Measurements from ENCODE around the gene AOPEP.

Gene AOPEP

DNA sequence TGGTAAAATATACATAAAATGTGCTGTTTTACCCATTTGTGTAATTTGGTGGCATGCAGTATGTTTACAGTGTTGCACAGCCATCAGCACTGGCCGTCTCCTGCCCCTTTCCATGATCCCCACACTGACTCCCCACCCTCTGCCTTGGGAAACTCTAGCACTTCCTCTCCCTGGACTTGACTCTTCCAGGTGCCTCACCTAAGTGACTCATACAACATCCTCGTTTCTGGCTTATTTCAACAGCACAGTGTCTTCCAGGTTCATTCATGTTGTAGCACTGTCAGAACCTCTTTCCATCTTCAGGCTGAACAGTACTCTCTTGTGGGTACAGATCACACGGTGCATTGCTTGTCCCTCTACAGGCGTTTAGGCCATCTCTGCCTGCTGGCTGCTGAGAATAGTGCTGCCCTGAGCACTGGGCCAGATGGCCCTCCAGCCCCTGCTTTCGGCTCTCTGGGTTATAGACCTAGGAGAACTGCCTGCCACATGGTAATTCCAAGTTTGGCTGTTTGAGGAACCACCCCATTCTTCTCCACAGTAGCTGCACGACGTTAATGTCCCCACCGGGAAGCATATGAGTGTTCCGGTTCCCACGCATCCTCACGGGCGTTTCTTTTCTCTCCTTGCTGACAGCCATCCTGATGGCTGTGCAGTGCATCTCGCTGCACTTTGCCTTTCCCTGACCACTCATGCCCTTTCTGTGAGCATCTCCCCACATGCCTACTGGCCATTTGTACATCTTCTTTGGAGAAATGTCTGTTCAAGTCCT, 379.2 kb downstream of the AOPEP start:
- Histone ChIP-seq H3K79me2 (ENCODE audit: insufficient read depth, low read length) (no peaks in the 10 kb centered on the region), H3K9me3 (ENCODE audit: low read length) (no peaks in the 10 kb centered on the region), H3K4me2 (ENCODE audit: low read length) (no peak overlapping the region), H3K9ac (ENCODE audit: low read length) (no peak overlapping the region), H3K27ac (ENCODE audit: low read depth, low read length, poor library complexity, severe bottlenecking) (no peak overlapping the region), H3F3A (ENCODE audit: insufficient read depth, low read length) (no peaks in the 10 kb centered on the region), H2AFZ (ENCODE audit: low read length) (no peak overlapping the region), H3K27me3 (ENCODE audit: insufficient read depth, low read length) (no peaks in the 10 kb centered on the region), H3K36me3 (ENCODE audit: insufficient read depth, low read length) (peaks cover 13% of the 10 kb centered on the region), H3K9me2 (ENCODE audit: low read depth, low read length) (no peaks in the 10 kb centered on the region), H3K4me3 (ENCODE audit: low read depth, low read length, poor library complexity, severe bottlenecking) (no peak overlapping the region), H3K4me1 (ENCODE audit: insufficient read depth, low read length, severe bottlenecking) (peaks cover 12% of the 10 kb centered on the region), H4K20me1 (ENCODE audit: insufficient read depth, low read length) (no peaks in the 10 kb centered on the region)
- TF ChIP-seq, protein P1, sequence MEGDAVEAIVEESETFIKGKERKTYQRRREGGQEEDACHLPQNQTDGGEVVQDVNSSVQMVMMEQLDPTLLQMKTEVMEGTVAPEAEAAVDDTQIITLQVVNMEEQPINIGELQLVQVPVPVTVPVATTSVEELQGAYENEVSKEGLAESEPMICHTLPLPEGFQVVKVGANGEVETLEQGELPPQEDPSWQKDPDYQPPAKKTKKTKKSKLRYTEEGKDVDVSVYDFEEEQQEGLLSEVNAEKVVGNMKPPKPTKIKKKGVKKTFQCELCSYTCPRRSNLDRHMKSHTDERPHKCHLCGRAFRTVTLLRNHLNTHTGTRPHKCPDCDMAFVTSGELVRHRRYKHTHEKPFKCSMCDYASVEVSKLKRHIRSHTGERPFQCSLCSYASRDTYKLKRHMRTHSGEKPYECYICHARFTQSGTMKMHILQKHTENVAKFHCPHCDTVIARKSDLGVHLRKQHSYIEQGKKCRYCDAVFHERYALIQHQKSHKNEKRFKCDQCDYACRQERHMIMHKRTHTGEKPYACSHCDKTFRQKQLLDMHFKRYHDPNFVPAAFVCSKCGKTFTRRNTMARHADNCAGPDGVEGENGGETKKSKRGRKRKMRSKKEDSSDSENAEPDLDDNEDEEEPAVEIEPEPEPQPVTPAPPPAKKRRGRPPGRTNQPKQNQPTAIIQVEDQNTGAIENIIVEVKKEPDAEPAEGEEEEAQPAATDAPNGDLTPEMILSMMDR (IDR thresholded peaks at IDR 0.05; ENCODE audit: low read length) = no peak
- TF ChIP-seq EZH2 (IDR thresholded peaks at IDR 0.05; ENCODE audit: borderline replicate concordance, low read length) = no peak

- H3K4me2 ChIP-seq (ENCODE audit: low read length) = no peak overlapping the region; the same call in 1 of the 2 replicates
- peak overlapping the region; percentile 55 for H3K27ac ChIP-seq (ENCODE audit: low read depth, low read length, poor library complexity, severe bottlenecking)
- peaks cover 12% of the 10 kb centered on the region for H3K4me1 ChIP-seq (ENCODE audit: insufficient read depth, low read length, severe bottlenecking)
Observed at GRCh38 chr9:95107001-95107749, 380.7 kb downstream of the AOPEP start.

DNA sequence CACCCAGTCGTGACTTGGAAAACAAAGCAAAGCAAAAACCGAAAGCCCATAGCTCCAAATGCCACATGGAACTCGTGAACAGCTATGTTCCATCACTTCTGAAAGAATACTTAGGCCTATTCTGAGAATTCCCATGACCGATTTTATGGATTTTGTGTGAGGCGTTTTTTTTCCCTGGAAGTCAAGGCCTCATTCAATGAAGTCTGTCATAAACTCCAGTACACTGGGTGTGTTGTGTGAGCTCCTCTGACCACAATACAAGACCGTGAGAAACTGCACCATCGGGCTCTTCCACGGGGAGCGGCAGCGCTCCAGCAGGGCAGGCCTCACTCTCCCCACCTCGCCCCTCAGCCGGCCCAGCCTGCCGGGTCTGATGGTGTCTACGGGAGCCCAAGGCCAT, 381.5 kb downstream of the AOPEP start:
- Histone ChIP-seq H3K27me3 (ENCODE audit: insufficient read depth, low read length) (no peaks in the 10 kb centered on the region), H3K9me2 (ENCODE audit: low read depth, low read length) (no peaks in the 10 kb centered on the region), H3K36me3 (ENCODE audit: insufficient read depth, low read length) (peaks cover 13% of the 10 kb centered on the region), H3K4me2 (ENCODE audit: low read length) (no peak overlapping the region; the same call in 1 of the 2 replicates), H3K4me1 (ENCODE audit: insufficient read depth, low read length, severe bottlenecking) (peaks cover 12% of the 10 kb centered on the region), H3K9me3 (ENCODE audit: low read length) (no peaks in the 10 kb centered on the region), H3K27ac (ENCODE audit: low read depth, low read length, poor library complexity, severe bottlenecking) (peak overlapping the region; percentile 55), H2AFZ (ENCODE audit: low read length) (no peak overlapping the region), H3F3A (ENCODE audit: insufficient read depth, low read length) (no peaks in the 10 kb centered on the region), H3K79me2 (ENCODE audit: insufficient read depth, low read length) (no peaks in the 10 kb centered on the region), H3K9ac (ENCODE audit: low read length) (no peak overlapping the region), H4K20me1 (ENCODE audit: insufficient read depth, low read length) (no peaks in the 10 kb centered on the region), H3K4me3 (ENCODE audit: low read depth, low read length, poor library complexity, severe bottlenecking) (no peak overlapping the region)
- TF ChIP-seq, protein P1 (IDR thresholded peaks at IDR 0.05; ENCODE audit: low read length) = no peak
- TF ChIP-seq EZH2 (IDR thresholded peaks at IDR 0.05; ENCODE audit: borderline replicate concordance, low read length) = no peak

More at GRCh38 chr9:95107001-95107749, 380.7 kb downstream of the AOPEP start:
- Histone ChIP-seq H3K79me2 (ENCODE audit: insufficient read depth, low read length) (no peaks in the 10 kb centered on the region), H4K20me1 (ENCODE audit: insufficient read depth, low read length) (no peaks in the 10 kb centered on the region), H3K27me3 (ENCODE audit: insufficient read depth, low read length) (no peaks in the 10 kb centered on the region), H3F3A (ENCODE audit: insufficient read depth, low read length) (no peaks in the 10 kb centered on the region), H2AFZ (ENCODE audit: low read length) (no peak overlapping the region), H3K4me3 (ENCODE audit: low read depth, low read length, poor library complexity, severe bottlenecking) (no peak overlapping the region), H3K9ac (ENCODE audit: low read length) (no peak overlapping the region), H3K9me2 (ENCODE audit: low read depth, low read length) (no peaks in the 10 kb centered on the region), H3K36me3 (ENCODE audit: insufficient read depth, low read length) (peaks cover 13% of the 10 kb centered on the region), H3K9me3 (ENCODE audit: low read length) (no peaks in the 10 kb centered on the region)
- TF ChIP-seq, protein P1 (IDR thresholded peaks at IDR 0.05; ENCODE audit: low read length) = no peak
- no peak for TF ChIP-seq EZH2 (IDR thresholded peaks at IDR 0.05; ENCODE audit: borderline replicate concordance, low read length)

All from OCI-LY1 (cell line).